Keratinocyte (primary cell): ENCODE results near the gene RHBDL2. TPM values are rescaled to one million over a fixed set of nuclear protein-coding genes. Genes with fewer than 3 reads are reported as not detected.

Source experiments
- DNase-seq: peaks from one replicate; pipeline ENCODE4 v3.0.0-alpha.2; 2011; ENCODE audit warnings: low read depth, missing footprints, low spot score
- FAIRE-seq: peaks from 2 replicates; lab custom pipeline; 2011; peaks lifted over from hg19 to GRCh38; lab: Jason Lieb, UNC
- H2AFZ ChIP-seq: 2 replicates; pipeline ENCODE4 v1.6.0; 2012; ENCODE audit warnings: low read length, control low read depth, inconsistent platforms; ENCODE audit not compliant: control insufficient read depth
- H3K27ac ChIP-seq: 2 replicates; pipeline ENCODE4 v1.5.1; 2011; ENCODE audit warnings: low read length; ENCODE audit not compliant: control insufficient read depth, insufficient read depth
- H3K27me3 ChIP-seq: 3 replicates; pipeline ENCODE4 v1.6.0; 2011; ENCODE audit warnings: low read length; ENCODE audit not compliant: control insufficient read depth, insufficient read depth; ENCODE audit errors: extremely low read depth
- H3K36me3 ChIP-seq, 2 experiments: 2 replicates in 1 of 2; 3 replicates in 1 of 2; pipeline ENCODE4 v1.5.1; 2011; ENCODE audit warnings: low read length in 2 of 2, mild to moderate bottlenecking in 1 of 2; ENCODE audit not compliant: control insufficient read depth in 2 of 2, insufficient read depth in 2 of 2; ENCODE audit errors: extremely low read depth in 1 of 2
- H3K4me1 ChIP-seq: 3 replicates; pipeline ENCODE4 v1.5.1; 2011; ENCODE audit warnings: low read length; ENCODE audit not compliant: control insufficient read depth, insufficient read depth; ENCODE audit errors: extremely low read depth
- H3K4me2 ChIP-seq: 3 replicates; pipeline ENCODE4 v1.6.0; 2011; ENCODE audit warnings: low read depth, low read length; ENCODE audit not compliant: control insufficient read depth, insufficient read depth; ENCODE audit errors: extremely low read depth
- H3K4me3 ChIP-seq, 3 experiments: fragments of 200-600 bp in 1 of 3; sonication (generic) in 1 of 3; 2 replicates in 2 of 3; 3 replicates in 1 of 3; pipeline ENCODE4 v1.5.1; 2011 to 2016; ENCODE audit warnings: low read length in 3 of 3, mild to moderate bottlenecking in 3 of 3, control low read depth in 2 of 3, inconsistent platforms in 1 of 3, low read depth in 1 of 3, mixed read lengths in 1 of 3, mixed run types in 1 of 3, moderate library complexity in 1 of 3; ENCODE audit not compliant: control insufficient read depth in 2 of 3, insufficient read depth in 2 of 3; ENCODE audit errors: extremely low read depth in 1 of 3
- H3K79me2 ChIP-seq: 2 replicates; pipeline ENCODE4 v1.6.0; 2012; ENCODE audit warnings: low read length; ENCODE audit not compliant: control insufficient read depth, insufficient read depth
- H3K9ac ChIP-seq: 3 replicates; pipeline ENCODE4 v1.6.0; 2011; ENCODE audit warnings: low read length; ENCODE audit not compliant: control insufficient read depth, insufficient read depth; ENCODE audit errors: extremely low read depth
- H3K9me1 ChIP-seq: 3 replicates; pipeline ENCODE4 v1.6.0; 2011; ENCODE audit warnings: low read length; ENCODE audit not compliant: control insufficient read depth, insufficient read depth; ENCODE audit errors: extremely low read depth
- H3K9me3 ChIP-seq: 2 replicates; pipeline ENCODE4 v1.5.1; 2012; ENCODE audit warnings: low read depth, low read length; ENCODE audit not compliant: control insufficient read depth
- H4K20me1 ChIP-seq: 3 replicates; pipeline ENCODE4 v1.6.0; 2011; ENCODE audit warnings: low read length; ENCODE audit not compliant: control insufficient read depth, insufficient read depth; ENCODE audit errors: extremely low read depth
- EZH2 ChIP-seq: IDR thresholded peaks from one replicate; pipeline ENCODE4 v1.6.1; 2012; ENCODE audit warnings: inconsistent platforms, mild to moderate bottlenecking, low read length, moderate library complexity
- dilution Hi-C: fragments of 300-500 bp; cut with MboI; formaldehyde crosslinking; loops from one replicate; pipeline ENCODE4 v1.7.0; 2020; ENCODE audit warnings: low sequenced_read_pairs; ENCODE audit not compliant: extremely low pct_ligation_motif_present
- polyA plus RNA-seq, 5 experiments: library from polyadenylated mRNA; depleted of rRNA in 3 of 5; stranded (reverse) in 3 of 5; stranded (forward) in 1 of 5; unstranded in 1 of 5; fragments of >200 nt; gene quantifications; 1 replicate in 1 of 5; 2 replicates in 3 of 5; 3 replicates in 1 of 5; pipeline versions ENCODE4 v1.2.1 to v1.2.3, GENCODE V29; 2011 to 2012; ENCODE audit warnings: missing spikeins in 2 of 5, low read depth in 1 of 5, low replicate concordance in 1 of 5
- TF ChIP-seq, protein P1 (sequence below), 3 experiments: IDR thresholded peaks in 1 of 3; conservative IDR thresholded peaks in 1 of 3; optimal IDR thresholded peaks in 1 of 3; 2 replicates in 2 of 3; 3 replicates in 1 of 3; pipeline versions ENCODE3 to v1.5.1; 2011; ENCODE audit warnings: low read length in 3 of 3, mild to moderate bottlenecking in 3 of 3, moderate library complexity in 2 of 3, control low read depth in 1 of 3, inconsistent platforms in 1 of 3; ENCODE audit not compliant: insufficient read depth in 2 of 3; ENCODE audit errors: extremely low read depth in 1 of 3

The RHBDL2 gene
- polyA plus RNA-seq, 1 donor (not counting 4 experiments of a cell fraction or from before 2014, with no cell fraction given) = 7.9 TPM

DNA sequence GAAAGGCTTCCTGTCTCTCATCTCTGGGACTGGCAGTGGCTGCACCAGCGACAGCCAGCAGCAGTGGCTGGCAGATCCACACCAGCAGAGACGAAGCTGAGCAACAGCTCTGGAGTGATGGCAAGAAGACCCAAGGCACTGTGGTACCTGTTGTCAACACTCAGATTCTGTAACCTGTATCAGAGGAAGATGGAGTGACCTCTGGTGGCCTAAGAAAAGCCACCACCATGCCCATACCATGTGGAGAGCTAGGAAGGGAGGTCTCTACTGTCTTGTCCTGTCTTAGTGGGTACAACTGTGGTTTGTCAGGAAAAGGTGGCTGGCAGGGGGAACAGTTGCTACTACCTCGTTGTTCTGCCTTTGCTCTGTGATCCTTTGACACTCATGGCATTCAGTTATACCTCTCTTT, 22.5 kb upstream of the RHBDL2 start:
- Histone ChIP-seq H3K27me3 (no peaks in the 10 kb centered on the region), H3K36me3 (no peaks in the 10 kb centered on the region), H3K4me1 (peaks cover 31% of the 10 kb centered on the region), H3K27ac (no peak overlapping the region), H3K9me3 (no peaks in the 10 kb centered on the region), H3K9ac (no peak overlapping the region), H2AFZ (no peak overlapping the region), H3K9me1 (no peaks in the 10 kb centered on the region), H3K79me2 (no peaks in the 10 kb centered on the region), H3K4me2 (no peak overlapping the region), H4K20me1 (no peaks in the 10 kb centered on the region), H3K4me3 (no peak overlapping the region)
- no peak for DNase-seq
- no peak for TF ChIP-seq EZH2
- TF ChIP-seq, protein P1, sequence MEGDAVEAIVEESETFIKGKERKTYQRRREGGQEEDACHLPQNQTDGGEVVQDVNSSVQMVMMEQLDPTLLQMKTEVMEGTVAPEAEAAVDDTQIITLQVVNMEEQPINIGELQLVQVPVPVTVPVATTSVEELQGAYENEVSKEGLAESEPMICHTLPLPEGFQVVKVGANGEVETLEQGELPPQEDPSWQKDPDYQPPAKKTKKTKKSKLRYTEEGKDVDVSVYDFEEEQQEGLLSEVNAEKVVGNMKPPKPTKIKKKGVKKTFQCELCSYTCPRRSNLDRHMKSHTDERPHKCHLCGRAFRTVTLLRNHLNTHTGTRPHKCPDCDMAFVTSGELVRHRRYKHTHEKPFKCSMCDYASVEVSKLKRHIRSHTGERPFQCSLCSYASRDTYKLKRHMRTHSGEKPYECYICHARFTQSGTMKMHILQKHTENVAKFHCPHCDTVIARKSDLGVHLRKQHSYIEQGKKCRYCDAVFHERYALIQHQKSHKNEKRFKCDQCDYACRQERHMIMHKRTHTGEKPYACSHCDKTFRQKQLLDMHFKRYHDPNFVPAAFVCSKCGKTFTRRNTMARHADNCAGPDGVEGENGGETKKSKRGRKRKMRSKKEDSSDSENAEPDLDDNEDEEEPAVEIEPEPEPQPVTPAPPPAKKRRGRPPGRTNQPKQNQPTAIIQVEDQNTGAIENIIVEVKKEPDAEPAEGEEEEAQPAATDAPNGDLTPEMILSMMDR (optimal IDR thresholded peaks at IDR 0.05 in 1 of 3, IDR thresholded peaks at IDR 0.05 in 1 of 3, conservative IDR thresholded peaks at IDR 0.05 in 1 of 3; ENCODE audit: extremely low read depth in 1 of 3, insufficient read depth in 2 of 3, low read length in 3 of 3) = peak; percentile 21 to 69 (median 29)
- dilution Hi-C loops = no loop called here
- peak; percentile 36 for FAIRE-seq

DNA sequence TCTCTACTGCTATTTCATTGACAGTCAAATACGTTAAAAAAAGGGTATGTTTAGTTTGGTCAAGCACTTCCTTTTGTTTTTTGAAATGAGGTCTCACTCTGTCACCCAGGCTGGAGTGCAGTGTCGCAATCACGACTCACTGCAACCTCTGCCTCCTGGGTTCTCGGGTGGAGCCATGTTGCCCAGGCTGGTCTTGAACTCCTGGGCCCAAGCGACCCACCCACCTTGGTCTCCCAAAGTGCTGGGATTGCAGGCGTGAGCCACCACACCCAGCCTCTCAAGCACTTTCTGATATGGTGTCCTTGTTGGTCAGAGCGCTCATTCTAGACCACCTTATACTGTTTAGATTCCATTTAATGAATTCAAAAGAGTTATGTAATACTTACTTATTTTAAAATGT, 20.9 kb upstream of the RHBDL2 start:
- Histone ChIP-seq H3K36me3 (no peaks in the 10 kb centered on the region), H3K9ac (no peak overlapping the region), H4K20me1 (no peaks in the 10 kb centered on the region), H3K4me1 (peaks cover 45% of the 10 kb centered on the region), H3K4me3 (no peak overlapping the region), H3K27me3 (no peaks in the 10 kb centered on the region), H3K27ac (peak overlapping the region; percentile 85), H2AFZ (peak overlapping the region; percentile 41), H3K4me2 (peak overlapping the region; percentile 45), H3K9me3 (no peaks in the 10 kb centered on the region), H3K9me1 (no peaks in the 10 kb centered on the region), H3K79me2 (no peaks in the 10 kb centered on the region)
- FAIRE-seq (no peak), DNase-seq (no peak)
- dilution Hi-C loops = no loop called here
- TF ChIP-seq, protein P1 (optimal IDR thresholded peaks at IDR 0.05 in 1 of 3, IDR thresholded peaks at IDR 0.05 in 1 of 3, conservative IDR thresholded peaks at IDR 0.05 in 1 of 3; ENCODE audit: extremely low read depth in 1 of 3, insufficient read depth in 2 of 3, low read length in 3 of 3) = no peak
- no peak for TF ChIP-seq EZH2
